ENCODE results near the gene RELA.

GRCh38 chr11:65645710-65646109 lies 17.0 kb downstream of the RELA start:
- TF ChIP-seq CTCF (conservative IDR thresholded peaks at IDR 0.05; ENCODE audit: low read depth, low read length) = no peak
- no peak for TF ChIP-seq EZH2 (IDR thresholded peaks at IDR 0.05; ENCODE audit: borderline replicate concordance, low read depth, low read length, poor library complexity, severe bottlenecking)
